Measurements from ENCODE around the gene WDTC1.

WDTC1 gene

GRCh38 chr1:27314169-27314568 lies 79.7 kb downstream of the WDTC1 start:
- H3K9ac ChIP-seq (ENCODE audit: low read depth in 1 of 2, low read length in 2 of 2), result no peak overlapping the region
- H3K4me1 ChIP-seq (ENCODE audit: control insufficient read depth in 2 of 2, insufficient read depth in 2 of 2, low read length in 2 of 2), result no peaks in the 10 kb centered on the region
- no peak overlapping the region for H3K27ac ChIP-seq (ENCODE audit: low read depth in 2 of 2, low read length in 2 of 2)
- H3K36me3 ChIP-seq (ENCODE audit: control insufficient read depth in 2 of 2, insufficient read depth in 2 of 2, low read length in 2 of 2), result peaks cover 0 to 3% of the 10 kb centered on the region in 2 donors
- H3K9me3 ChIP-seq (ENCODE audit: control insufficient read depth in 2 of 2, low read length in 2 of 2), result no peaks in the 10 kb centered on the region
- H3K27me3 ChIP-seq (ENCODE audit: control insufficient read depth in 2 of 2, insufficient read depth in 2 of 2, low read length in 2 of 2), result peaks cover 0 to 3% of the 10 kb centered on the region in 2 donors
- H3K4me3 ChIP-seq (ENCODE audit: low read length in 2 of 2), result no peak overlapping the region

- Histone ChIP-seq H3K4me3 (ENCODE audit: low read length in 2 of 2) (no peak overlapping the region), H3K27me3 (ENCODE audit: control insufficient read depth in 2 of 2, insufficient read depth in 2 of 2, low read length in 2 of 2) (peaks cover 0 to 3% of the 10 kb centered on the region in 2 donors), H3K36me3 (ENCODE audit: control insufficient read depth in 2 of 2, insufficient read depth in 2 of 2, low read length in 2 of 2) (peaks cover 0 to 3% of the 10 kb centered on the region in 2 donors), H3K4me1 (ENCODE audit: control insufficient read depth in 2 of 2, insufficient read depth in 2 of 2, low read length in 2 of 2) (no peaks in the 10 kb centered on the region), H3K9me3 (ENCODE audit: control insufficient read depth in 2 of 2, low read length in 2 of 2) (no peaks in the 10 kb centered on the region), H3K9ac (ENCODE audit: low read depth in 1 of 2, low read length in 2 of 2) (no peak overlapping the region), H3K27ac (ENCODE audit: low read depth in 2 of 2, low read length in 2 of 2) (no peak overlapping the region)
Measured at GRCh38 chr1:27314737-27315136, 80.3 kb downstream of the WDTC1 start.

GRCh38 chr1:27316860-27317259 lies 82.4 kb downstream of the WDTC1 start:
- no peaks in the 10 kb centered on the region for H3K9me3 ChIP-seq (ENCODE audit: control insufficient read depth in 2 of 2, low read length in 2 of 2)
- H3K4me3 ChIP-seq (ENCODE audit: low read length in 2 of 2), result no peak overlapping the region
- peaks cover 0 to 3% of the 10 kb centered on the region in 2 donors for H3K27me3 ChIP-seq (ENCODE audit: control insufficient read depth in 2 of 2, insufficient read depth in 2 of 2, low read length in 2 of 2)
- H3K4me1 ChIP-seq (ENCODE audit: control insufficient read depth in 2 of 2, insufficient read depth in 2 of 2, low read length in 2 of 2), result no peaks in the 10 kb centered on the region
- H3K9ac ChIP-seq (ENCODE audit: low read depth in 1 of 2, low read length in 2 of 2), result no peak overlapping the region
- no peak overlapping the region for H3K27ac ChIP-seq (ENCODE audit: low read depth in 2 of 2, low read length in 2 of 2)
- H3K36me3 ChIP-seq (ENCODE audit: control insufficient read depth in 2 of 2, insufficient read depth in 2 of 2, low read length in 2 of 2), result no peaks in the 10 kb centered on the region

DNA sequence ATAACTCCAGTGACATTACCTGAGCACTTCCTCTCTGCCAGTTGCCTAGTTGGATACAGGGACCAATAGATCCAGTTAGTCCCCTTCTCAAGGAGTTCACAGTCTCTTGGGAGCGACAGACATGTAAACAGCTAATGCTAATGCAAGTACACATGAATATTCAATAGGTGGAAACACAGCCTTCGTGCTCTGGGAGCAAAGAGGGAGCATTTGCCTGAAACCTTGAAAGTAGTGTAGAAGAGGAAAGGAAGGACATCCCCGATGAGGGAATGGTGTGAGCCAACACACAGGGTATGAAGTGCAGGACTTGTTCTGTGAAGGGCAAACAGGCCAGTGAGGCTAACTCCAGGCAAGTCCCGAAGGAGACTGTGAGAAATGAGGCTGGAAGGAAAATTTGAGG lies 83.7 kb downstream of the WDTC1 start:
- Histone ChIP-seq H3K4me3 (ENCODE audit: low read length in 2 of 2) (no peak overlapping the region), H3K27ac (ENCODE audit: low read depth in 2 of 2, low read length in 2 of 2) (no peak overlapping the region), H3K9ac (ENCODE audit: low read depth in 1 of 2, low read length in 2 of 2) (no peak overlapping the region)

GRCh38 chr1:27318596-27318995 lies 84.2 kb downstream of the WDTC1 start:
- Histone ChIP-seq H3K9me3 (ENCODE audit: control insufficient read depth in 2 of 2, low read length in 2 of 2) (no peaks in the 10 kb centered on the region), H3K4me3 (ENCODE audit: low read length in 2 of 2) (no peak overlapping the region), H3K27me3 (ENCODE audit: control insufficient read depth in 2 of 2, insufficient read depth in 2 of 2, low read length in 2 of 2) (peaks cover 0 to 3% of the 10 kb centered on the region in 2 donors), H3K36me3 (ENCODE audit: control insufficient read depth in 2 of 2, insufficient read depth in 2 of 2, low read length in 2 of 2) (no peaks in the 10 kb centered on the region), H3K9ac (ENCODE audit: low read depth in 1 of 2, low read length in 2 of 2) (no peak overlapping the region), H3K4me1 (ENCODE audit: control insufficient read depth in 2 of 2, insufficient read depth in 2 of 2, low read length in 2 of 2) (peaks cover 10 to 12% of the 10 kb centered on the region in 2 donors), H3K27ac (ENCODE audit: low read depth in 2 of 2, low read length in 2 of 2) (no peak overlapping the region)

More for the DNA sequence above, 83.7 kb downstream of the WDTC1 start:
- no peaks in the 10 kb centered on the region for H3K36me3 ChIP-seq (ENCODE audit: control insufficient read depth in 2 of 2, insufficient read depth in 2 of 2, low read length in 2 of 2)
- peaks cover 0 to 3% of the 10 kb centered on the region in 2 donors for H3K27me3 ChIP-seq (ENCODE audit: control insufficient read depth in 2 of 2, insufficient read depth in 2 of 2, low read length in 2 of 2)
- H3K9me3 ChIP-seq (ENCODE audit: control insufficient read depth in 2 of 2, low read length in 2 of 2), result no peaks in the 10 kb centered on the region
- H3K4me1 ChIP-seq (ENCODE audit: control insufficient read depth in 2 of 2, insufficient read depth in 2 of 2, low read length in 2 of 2), result peaks cover 6 to 8% of the 10 kb centered on the region in 2 donors

- H3K9ac ChIP-seq (ENCODE audit: low read depth in 1 of 2, low read length in 2 of 2), result peak within 1 kb of the TSS; percentile 95 to 96
- H3K27ac ChIP-seq (ENCODE audit: low read depth in 2 of 2, low read length in 2 of 2), result peak within 1 kb of the TSS; percentile 88 to 92
- peaks cover 12 to 24% of the 10 kb centered on the region in 2 donors for H3K36me3 ChIP-seq (ENCODE audit: control insufficient read depth in 2 of 2, insufficient read depth in 2 of 2, low read length in 2 of 2)
- peaks cover 0 to 3% of the 10 kb centered on the region in 2 donors for H3K27me3 ChIP-seq (ENCODE audit: control insufficient read depth in 2 of 2, insufficient read depth in 2 of 2, low read length in 2 of 2)
- peaks cover 10 to 16% of the 10 kb centered on the region in 2 donors for H3K4me1 ChIP-seq (ENCODE audit: control insufficient read depth in 2 of 2, insufficient read depth in 2 of 2, low read length in 2 of 2)
- peak within 1 kb of the TSS; percentile 99 to 100 for H3K4me3 ChIP-seq (ENCODE audit: low read length in 2 of 2)
- H3K9me3 ChIP-seq (ENCODE audit: control insufficient read depth in 2 of 2, low read length in 2 of 2), result no peaks in the 10 kb centered on the region
Measured at GRCh38 chr1:27321813-27322568, 87.6 kb downstream of the WDTC1 start, which contains the start of gene TMEM222. Gene TMEM222 (plus strand): TSS chr1:27322163. CDS start chr1:27322198, 35 bp downstream.

- Histone ChIP-seq H3K27me3 (ENCODE audit: control insufficient read depth in 2 of 2, insufficient read depth in 2 of 2, low read length in 2 of 2) (peaks cover 0 to 3% of the 10 kb centered on the region in 2 donors), H3K36me3 (ENCODE audit: control insufficient read depth in 2 of 2, insufficient read depth in 2 of 2, low read length in 2 of 2) (peaks cover 12 to 24% of the 10 kb centered on the region in 2 donors), H3K27ac (ENCODE audit: low read depth in 2 of 2, low read length in 2 of 2) (peak overlapping the region; percentile 88 to 92), H3K9me3 (ENCODE audit: control insufficient read depth in 2 of 2, low read length in 2 of 2) (no peaks in the 10 kb centered on the region), H3K4me3 (ENCODE audit: low read length in 2 of 2) (peak overlapping the region; percentile 99 to 100), H3K9ac (ENCODE audit: low read depth in 1 of 2, low read length in 2 of 2) (peak overlapping the region; percentile 95 to 96), H3K4me1 (ENCODE audit: control insufficient read depth in 2 of 2, insufficient read depth in 2 of 2, low read length in 2 of 2) (peaks cover 10 to 16% of the 10 kb centered on the region in 2 donors)
Measured at GRCh38 chr1:27322569-27323240, 88.3 kb downstream of the WDTC1 start.

DNA sequence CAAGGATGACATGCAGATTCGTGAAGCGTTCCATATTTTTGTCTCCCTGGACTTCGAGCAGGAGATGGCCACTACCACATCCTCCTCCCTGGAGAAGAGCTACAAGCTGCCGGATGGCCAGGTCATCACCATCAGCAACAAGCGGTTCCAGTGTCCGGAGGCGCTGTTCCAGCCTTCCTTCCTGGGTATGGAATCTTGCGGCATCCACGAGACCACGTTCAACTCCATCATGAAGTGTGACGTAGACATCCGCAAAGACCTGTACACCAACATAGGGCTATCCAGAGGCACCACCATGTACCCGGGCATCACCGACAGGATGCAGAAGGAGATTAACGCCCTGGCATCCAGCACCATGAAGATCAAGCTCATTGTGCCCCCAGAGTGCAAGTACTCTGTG lies 90.9 kb downstream of the WDTC1 start:
- Histone ChIP-seq H3K4me3 (ENCODE audit: low read length in 2 of 2) (no peak overlapping the region), H3K9ac (ENCODE audit: low read depth in 1 of 2, low read length in 2 of 2) (no peak overlapping the region), H3K36me3 (ENCODE audit: control insufficient read depth in 2 of 2, insufficient read depth in 2 of 2, low read length in 2 of 2) (peaks cover 17 to 28% of the 10 kb centered on the region in 2 donors), H3K4me1 (ENCODE audit: control insufficient read depth in 2 of 2, insufficient read depth in 2 of 2, low read length in 2 of 2) (peaks cover 10 to 16% of the 10 kb centered on the region in 2 donors), H3K27ac (ENCODE audit: low read depth in 2 of 2, low read length in 2 of 2) (no peak overlapping the region), H3K9me3 (ENCODE audit: control insufficient read depth in 2 of 2, low read length in 2 of 2) (no peaks in the 10 kb centered on the region), H3K27me3 (ENCODE audit: control insufficient read depth in 2 of 2, insufficient read depth in 2 of 2, low read length in 2 of 2) (no peaks in the 10 kb centered on the region)

- H3K9me3 ChIP-seq (ENCODE audit: control insufficient read depth in 2 of 2, low read length in 2 of 2), result no peaks in the 10 kb centered on the region
- H3K36me3 ChIP-seq (ENCODE audit: control insufficient read depth in 2 of 2, insufficient read depth in 2 of 2, low read length in 2 of 2), result peaks cover 28 to 46% of the 10 kb centered on the region in 2 donors
- no peak overlapping the region for H3K9ac ChIP-seq (ENCODE audit: low read depth in 1 of 2, low read length in 2 of 2)
- peaks cover 6 to 10% of the 10 kb centered on the region in 2 donors for H3K4me1 ChIP-seq (ENCODE audit: control insufficient read depth in 2 of 2, insufficient read depth in 2 of 2, low read length in 2 of 2)
- no peaks in the 10 kb centered on the region for H3K27me3 ChIP-seq (ENCODE audit: control insufficient read depth in 2 of 2, insufficient read depth in 2 of 2, low read length in 2 of 2)
- no peak overlapping the region for H3K4me3 ChIP-seq (ENCODE audit: low read length in 2 of 2)
- H3K27ac ChIP-seq (ENCODE audit: low read depth in 2 of 2, low read length in 2 of 2), result no peak overlapping the region
Measured at GRCh38 chr1:27327964-27328363, 93.5 kb downstream of the WDTC1 start.

- H3K36me3 ChIP-seq (ENCODE audit: control insufficient read depth in 2 of 2, insufficient read depth in 2 of 2, low read length in 2 of 2), result peaks cover 39 to 57% of the 10 kb centered on the region in 2 donors
- H3K27me3 ChIP-seq (ENCODE audit: control insufficient read depth in 2 of 2, insufficient read depth in 2 of 2, low read length in 2 of 2), result no peaks in the 10 kb centered on the region
- H3K27ac ChIP-seq (ENCODE audit: low read depth in 2 of 2, low read length in 2 of 2), result no peak overlapping the region
- H3K9ac ChIP-seq (ENCODE audit: low read depth in 1 of 2, low read length in 2 of 2), result no peak overlapping the region
- no peak overlapping the region for H3K4me3 ChIP-seq (ENCODE audit: low read length in 2 of 2)
- no peaks in the 10 kb centered on the region for H3K4me1 ChIP-seq (ENCODE audit: control insufficient read depth in 2 of 2, insufficient read depth in 2 of 2, low read length in 2 of 2)
- no peaks in the 10 kb centered on the region for H3K9me3 ChIP-seq (ENCODE audit: control insufficient read depth in 2 of 2, low read length in 2 of 2)
Measured at GRCh38 chr1:27330786-27331185, 96.4 kb downstream of the WDTC1 start.
